Endothelial cell (in vitro differentiated cells): ENCODE results near the gene ZNRF3. TPM values are rescaled to one million over a fixed set of nuclear protein-coding genes. Genes with fewer than 3 reads are reported as not detected.
A peak's percentile ranks its signal among the peaks of the same experiment; 100 is the strongest.

ENCODE experiments used
- DNase-seq: peaks from one replicate; pipeline ENCODE4 v3.0.0; 2021; ENCODE audit warnings: low spot score
- H3K27ac Mint-ChIP-seq: one replicate; pipeline ENCODE4 v1.8.0; 2021; ENCODE audit warnings: mixed read lengths, inconsistent platforms; ENCODE audit not compliant: unreplicated experiment
- H3K27me3 Mint-ChIP-seq: one replicate; pipeline ENCODE4 v1.8.0; 2021; ENCODE audit warnings: mild to moderate bottlenecking, moderate library complexity, mixed read lengths, inconsistent platforms; ENCODE audit not compliant: unreplicated experiment
- H3K36me3 Mint-ChIP-seq: one replicate; pipeline ENCODE4 v1.8.0; 2021; ENCODE audit warnings: mild to moderate bottlenecking, low read depth, mixed read lengths, inconsistent platforms; ENCODE audit not compliant: unreplicated experiment
- H3K4me1 Mint-ChIP-seq: one replicate; pipeline ENCODE4 v1.8.0; 2021; ENCODE audit warnings: mild to moderate bottlenecking, mixed read lengths, inconsistent platforms; ENCODE audit not compliant: unreplicated experiment
- H3K4me3 Mint-ChIP-seq: one replicate; pipeline ENCODE4 v1.8.0; 2021; ENCODE audit warnings: mild to moderate bottlenecking, mixed read lengths, inconsistent platforms; ENCODE audit not compliant: unreplicated experiment
- H3K9me3 Mint-ChIP-seq: one replicate; pipeline ENCODE4 v1.8.0; 2021; ENCODE audit warnings: mixed read lengths, inconsistent platforms; ENCODE audit not compliant: unreplicated experiment
- CTCF ChIP-seq: fragments of 200-600 bp; sonication (generic); IDR thresholded peaks from one replicate; pipeline ENCODE4 v1.5.0; 2021; ENCODE audit warnings: antibody characterized with exemption; ENCODE audit not compliant: unreplicated experiment
- total RNA-seq: library from RNA; stranded (reverse); fragmentation: NEBNext Ultra II Directional; extraction: Animal tissue kit (Norgen Biotek cat#: 25700); gene quantifications from one replicate; pipeline ENCODE4 v1.2.1, GENCODE V29; 2021; ENCODE audit not compliant: unreplicated experiment

The ZNRF3 gene
- total RNA-seq, 1 donor from 2014 or later, result 3.3 TPM

GRCh38 chr22:28917747-28918549 lies 34.6 kb downstream of the ZNRF3 start:
- H3K4me1 Mint-ChIP-seq, result peaks cover 14% of the 10 kb centered on the region
- no peaks in the 10 kb centered on the region for H3K36me3 Mint-ChIP-seq
- no peaks in the 10 kb centered on the region for H3K27me3 Mint-ChIP-seq
- no peak overlapping the region for H3K4me3 Mint-ChIP-seq
- DNase-seq, result peak; percentile 29
- H3K9me3 Mint-ChIP-seq, result no peaks in the 10 kb centered on the region
- no peak overlapping the region for H3K27ac Mint-ChIP-seq
- no peak for TF ChIP-seq CTCF

- Mint-ChIP-seq H3K36me3 (no peaks in the 10 kb centered on the region), H3K9me3 (no peaks in the 10 kb centered on the region), H3K4me1 (peaks cover 14% of the 10 kb centered on the region), H3K4me3 (no peak overlapping the region), H3K27ac (no peak overlapping the region), H3K27me3 (no peaks in the 10 kb centered on the region)
- DNase-seq, result no peak
- TF ChIP-seq CTCF, result no peak
Observed at GRCh38 chr22:28918550-28919271, 35.3 kb downstream of the ZNRF3 start.

GRCh38 chr22:28920757-28921584 lies 37.6 kb downstream of the ZNRF3 start:
- no peak for TF ChIP-seq CTCF
- Mint-ChIP-seq H3K27me3 (no peaks in the 10 kb centered on the region), H3K27ac (peak overlapping the region; percentile 16), H3K4me3 (no peak overlapping the region), H3K4me1 (peaks cover 14% of the 10 kb centered on the region), H3K9me3 (no peaks in the 10 kb centered on the region), H3K36me3 (no peaks in the 10 kb centered on the region)
- no peak for DNase-seq

GRCh38 chr22:28921585-28921879 lies 38.2 kb downstream of the ZNRF3 start:
- no peak overlapping the region for H3K4me3 Mint-ChIP-seq

More at GRCh38 chr22:28921585-28921879, 38.2 kb downstream of the ZNRF3 start:
- H3K27me3 Mint-ChIP-seq, result no peaks in the 10 kb centered on the region
- H3K27ac Mint-ChIP-seq, result peak overlapping the region; percentile 16
- no peaks in the 10 kb centered on the region for H3K9me3 Mint-ChIP-seq
- no peak for TF ChIP-seq CTCF
- H3K36me3 Mint-ChIP-seq, result no peaks in the 10 kb centered on the region
- DNase-seq, result no peak
- peaks cover 14% of the 10 kb centered on the region for H3K4me1 Mint-ChIP-seq
